OCI-LY7 (cell line): Measurements from ENCODE around the gene SCN8A.
A peak's percentile ranks its signal among the peaks of the same experiment; 100 is the strongest.

Source experiments
- EZH2phosphoT487 ChIP-seq: fragments of 200-600 bp; sonication (generic); IDR thresholded peaks from 2 replicates; pipeline ENCODE4 v1.6.1; 2018; ENCODE audit warnings: low read depth, borderline replicate concordance, mild to moderate bottlenecking, mixed run types, antibody characterized with exemption, low read length, moderate library complexity, mixed read lengths
- TF ChIP-seq, protein P1 (sequence below): fragments of 200-600 bp; sonication (generic); conservative IDR thresholded peaks from 2 replicates; pipeline ENCODE4 v1.5.1; 2014; ENCODE audit warnings: mild to moderate bottlenecking, antibody characterized with exemption, low read length, moderate library complexity, mixed read lengths

DNA sequence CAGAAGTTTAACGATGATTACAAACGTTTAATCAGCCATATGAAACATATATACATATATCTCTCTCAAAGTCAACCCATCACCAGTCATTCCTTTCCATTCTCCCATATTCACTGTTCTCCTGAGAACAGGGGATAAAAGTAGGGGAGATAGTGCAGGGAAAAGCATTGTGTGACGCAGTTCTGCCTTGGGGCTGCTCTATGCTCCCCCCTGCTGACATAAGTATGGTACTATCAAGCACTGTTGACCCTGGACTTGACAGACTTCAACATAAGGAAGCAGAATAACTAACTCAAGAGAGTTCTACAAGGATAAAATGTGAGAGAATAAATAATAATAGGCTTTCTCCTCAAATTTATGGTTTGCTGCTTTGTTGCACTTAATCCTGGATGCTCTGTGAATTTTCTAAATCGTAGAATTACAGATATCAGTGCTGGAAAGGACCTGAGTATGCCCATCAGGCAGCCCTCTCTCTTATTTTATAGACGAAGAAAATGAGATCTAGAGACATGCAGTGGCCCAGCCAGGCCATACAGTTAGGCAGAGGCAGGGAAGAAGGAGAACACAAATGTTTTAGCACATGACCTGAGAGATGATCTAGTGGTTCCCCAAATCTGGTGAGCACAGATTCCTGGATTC lies 87.2 kb downstream of the SCN8A start:
- TF ChIP-seq, protein P1, sequence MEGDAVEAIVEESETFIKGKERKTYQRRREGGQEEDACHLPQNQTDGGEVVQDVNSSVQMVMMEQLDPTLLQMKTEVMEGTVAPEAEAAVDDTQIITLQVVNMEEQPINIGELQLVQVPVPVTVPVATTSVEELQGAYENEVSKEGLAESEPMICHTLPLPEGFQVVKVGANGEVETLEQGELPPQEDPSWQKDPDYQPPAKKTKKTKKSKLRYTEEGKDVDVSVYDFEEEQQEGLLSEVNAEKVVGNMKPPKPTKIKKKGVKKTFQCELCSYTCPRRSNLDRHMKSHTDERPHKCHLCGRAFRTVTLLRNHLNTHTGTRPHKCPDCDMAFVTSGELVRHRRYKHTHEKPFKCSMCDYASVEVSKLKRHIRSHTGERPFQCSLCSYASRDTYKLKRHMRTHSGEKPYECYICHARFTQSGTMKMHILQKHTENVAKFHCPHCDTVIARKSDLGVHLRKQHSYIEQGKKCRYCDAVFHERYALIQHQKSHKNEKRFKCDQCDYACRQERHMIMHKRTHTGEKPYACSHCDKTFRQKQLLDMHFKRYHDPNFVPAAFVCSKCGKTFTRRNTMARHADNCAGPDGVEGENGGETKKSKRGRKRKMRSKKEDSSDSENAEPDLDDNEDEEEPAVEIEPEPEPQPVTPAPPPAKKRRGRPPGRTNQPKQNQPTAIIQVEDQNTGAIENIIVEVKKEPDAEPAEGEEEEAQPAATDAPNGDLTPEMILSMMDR, result peak; percentile 79
- TF ChIP-seq EZH2phosphoT487, result no peak
